RWPE2 (cell line): Measurements from ENCODE around the gene DENND1A.

ENCODE experiments used
- ATAC-seq: fragments of 200-7000 bp; cut with Tn5 transposase; 3 replicates; pipeline ENCODE4 v1.9.1; 2021; ENCODE audit warnings: low read depth
- DNase-seq: peaks from one replicate; pipeline ENCODE4 v3.0.0-alpha.2; 2020; ENCODE audit warnings: low spot score
- H3K27ac ChIP-seq: fragments of 450-650 bp; 2 replicates; pipeline ENCODE4 v1.5.1; 2017; ENCODE audit warnings: mild to moderate bottlenecking; ENCODE audit not compliant: poor library complexity, severe bottlenecking
- H3K27me3 ChIP-seq: fragments of 250-450 bp; sonication (Bioruptor Pico); 2 replicates; pipeline ENCODE4 v1.5.1; 2021; ENCODE audit warnings: mild to moderate bottlenecking, moderate library complexity; ENCODE audit not compliant: insufficient read depth, poor library complexity, severe bottlenecking
- H3K36me3 ChIP-seq: fragments of 250-450 bp; sonication (Bioruptor Pico); 2 replicates; pipeline ENCODE4 v1.5.1; 2020; ENCODE audit warnings: low read depth, mild to moderate bottlenecking, moderate library complexity
- H3K4me1 ChIP-seq: fragments of 250-450 bp; sonication (Bioruptor Pico); 2 replicates; pipeline ENCODE4 v1.5.1; 2021; ENCODE audit warnings: mild to moderate bottlenecking, moderate library complexity; ENCODE audit not compliant: insufficient read depth, poor library complexity, severe bottlenecking
- H3K4me3 ChIP-seq: fragments of 250-450 bp; sonication (Bioruptor Pico); 2 replicates; pipeline ENCODE4 v1.5.1; 2021; ENCODE audit warnings: mild to moderate bottlenecking, moderate library complexity; ENCODE audit not compliant: severe bottlenecking
- H3K9me3 ChIP-seq: fragments of 250-450 bp; sonication (Bioruptor Pico); 2 replicates; pipeline ENCODE4 v1.5.1; 2021; ENCODE audit warnings: mild to moderate bottlenecking, moderate library complexity; ENCODE audit not compliant: severe bottlenecking
- CTCF ChIP-seq: fragments of 450-650 bp; IDR thresholded peaks from one replicate; pipeline ENCODE4 v1.5.1; 2017; ENCODE audit warnings: mild to moderate bottlenecking, moderate library complexity; ENCODE audit not compliant: poor library complexity, severe bottlenecking

The DENND1A gene

DNA sequence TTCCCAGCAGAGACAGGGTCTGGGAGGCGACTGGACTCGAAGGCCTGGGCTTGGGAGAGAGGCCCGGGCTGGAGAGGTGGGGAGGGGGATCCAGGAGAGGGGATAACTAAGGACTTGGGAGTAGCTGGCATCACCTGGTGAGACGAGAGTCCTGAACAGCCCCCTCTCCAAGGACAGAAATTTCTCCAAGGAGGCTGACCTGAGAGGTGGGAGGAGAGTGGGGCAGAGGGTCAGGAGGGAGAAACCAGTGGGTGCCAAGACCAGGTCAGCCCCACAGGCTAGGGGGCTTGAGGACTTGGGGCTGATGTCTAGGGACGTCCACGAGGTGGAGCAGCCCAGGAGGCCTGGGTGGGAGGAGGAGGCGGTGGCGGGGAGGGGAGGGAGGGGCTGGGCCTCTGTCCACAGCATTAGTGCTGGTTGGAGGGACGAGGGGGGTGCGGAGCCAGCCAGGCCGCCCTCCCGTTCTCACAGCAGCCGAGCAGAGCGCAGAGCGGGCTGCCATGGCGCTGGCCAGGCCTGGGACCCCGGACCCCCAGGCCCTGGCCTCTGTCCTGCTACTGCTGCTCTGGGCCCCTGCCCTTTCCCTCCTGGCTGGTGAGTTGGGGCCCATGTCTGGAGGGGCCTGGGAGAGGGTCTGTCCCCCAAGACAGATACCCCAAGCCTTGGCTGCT lies 574.0 kb downstream of the DENND1A start, which contains the start of gene CRB2:
Gene CRB2 (plus strand): TSS at position 437 of the 671 bp plus-strand sequence. CDS start 64 bp downstream, at position 501.
- H3K27ac ChIP-seq = no peak within 1 kb of the TSS
- no peaks in the 10 kb centered on the region for H3K27me3 ChIP-seq
- ATAC-seq (no peak), DNase-seq (no peak)
- H3K36me3 ChIP-seq = no peaks in the 10 kb centered on the region
- H3K9me3 ChIP-seq = no peaks in the 10 kb centered on the region
- no peak for TF ChIP-seq CTCF
- no peak within 1 kb of the TSS for H3K4me3 ChIP-seq
- no peaks in the 10 kb centered on the region for H3K4me1 ChIP-seq

- no peaks in the 10 kb centered on the region for H3K27me3 ChIP-seq
- ATAC-seq (no peak), DNase-seq (no peak)
- no peak overlapping the region for H3K27ac ChIP-seq
- H3K36me3 ChIP-seq = no peaks in the 10 kb centered on the region
- no peak for TF ChIP-seq CTCF
- H3K4me3 ChIP-seq = no peak overlapping the region
- H3K9me3 ChIP-seq = no peaks in the 10 kb centered on the region
- H3K4me1 ChIP-seq = no peaks in the 10 kb centered on the region
Observed at GRCh38 chr9:123354806-123355508, 575.0 kb downstream of the DENND1A start.

DNA sequence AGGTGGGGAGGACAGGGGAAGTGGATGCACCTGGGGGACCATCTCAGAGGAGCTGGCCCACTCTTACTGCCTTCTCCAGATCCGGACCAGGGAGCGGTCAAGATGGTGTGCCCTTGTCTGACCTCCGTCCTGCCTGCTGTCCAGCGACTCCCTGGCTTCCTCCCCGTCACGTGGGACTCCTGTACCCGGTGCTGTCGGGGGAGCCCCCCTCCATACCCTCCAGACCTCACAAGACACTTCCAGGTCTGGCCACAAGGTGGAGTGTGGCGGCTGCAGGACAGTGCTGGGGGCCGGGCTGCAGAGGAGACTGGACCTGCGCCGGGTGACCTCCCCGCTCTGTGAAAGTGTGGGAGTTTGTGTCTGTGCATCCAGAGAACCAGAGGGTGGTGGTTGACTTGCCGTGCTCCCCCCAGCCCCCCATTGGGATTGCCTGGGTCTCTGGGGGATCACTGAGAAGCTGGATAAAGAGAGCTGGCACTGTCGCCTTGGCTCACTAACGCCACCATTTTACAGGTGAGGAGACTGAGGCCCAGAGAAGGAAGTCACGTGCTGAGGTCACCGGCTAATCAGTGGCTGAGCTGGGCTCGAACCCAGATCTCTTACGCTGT lies 575.8 kb downstream of the DENND1A start:
- no peak overlapping the region for H3K27ac ChIP-seq
- no peak for DNase-seq
- ATAC-seq = peak; percentile 75
- no peaks in the 10 kb centered on the region for H3K36me3 ChIP-seq
- no peaks in the 10 kb centered on the region for H3K4me1 ChIP-seq
- peak; percentile 77 for TF ChIP-seq CTCF
- no peak overlapping the region for H3K4me3 ChIP-seq
- H3K27me3 ChIP-seq = no peaks in the 10 kb centered on the region
- no peaks in the 10 kb centered on the region for H3K9me3 ChIP-seq

GRCh38 chr9:123353041-123353440 lies 576.9 kb downstream of the DENND1A start:
- Histone ChIP-seq H3K4me1 (no peaks in the 10 kb centered on the region), H3K36me3 (no peaks in the 10 kb centered on the region), H3K27ac (no peak overlapping the region), H3K4me3 (no peak overlapping the region), H3K27me3 (no peaks in the 10 kb centered on the region), H3K9me3 (no peaks in the 10 kb centered on the region)
- no peak for DNase-seq
- ATAC-seq = peak; percentile 24; the same call in 1 of the 3 replicates
- TF ChIP-seq CTCF = no peak
